Measurements from ENCODE around the gene FOLH1. TPM values are rescaled to one million over a fixed set of nuclear protein-coding genes. Genes with fewer than 3 reads are reported as not detected.
"Not testable (repeated sequence)": the region's sequence is repeated elsewhere in the genome, so short reads cannot be mapped to it uniquely, and the experiment has no call there.

The FOLH1 gene
- total and polyA plus RNA-seq, 2 of the 13 experiments (the other 11 are each of a cell fraction or from before 2014, with no cell fraction given): not detected

DNA sequence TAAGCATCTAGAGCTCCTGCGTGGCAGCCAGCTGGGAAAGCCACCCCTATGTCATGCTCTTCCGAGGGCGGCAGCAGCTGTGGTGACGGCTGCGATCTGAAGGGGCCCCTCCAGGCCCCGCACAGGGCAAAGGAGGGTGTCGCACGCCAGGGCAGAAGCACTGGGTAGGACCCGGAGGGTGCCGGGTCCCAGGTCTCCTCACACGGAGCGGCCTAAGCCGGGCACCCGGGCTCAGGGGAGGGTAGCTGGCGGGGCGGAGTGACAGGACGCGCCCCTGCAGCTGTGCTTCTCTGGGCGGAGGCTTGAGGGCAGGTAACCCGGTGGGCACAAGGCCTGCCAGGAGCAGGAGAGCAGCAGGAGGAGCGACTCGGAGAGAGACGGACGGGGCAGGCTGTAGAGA, 106.0 kb downstream of the FOLH1 start:
- WGBS (ENCODE audit: low lambda C conversion rate): 0% methylated on average over 2 of the region's 24 CpGs
- intact Hi-C loops (cut with micrococcal nuclease; ENCODE audit: unreplicated experiment); H2AFZ ChIP-seq (ENCODE audit: low read length); POLR2A ChIA-PET; H3K9me3 ChIP-seq (ENCODE audit: low read length); H3K36me3 ChIP-seq (replicated peaks in 1 of 2; ENCODE audit: control insufficient read depth in 1 of 2, insufficient read depth in 2 of 2, low read length in 2 of 2); H3K4me1 ChIP-seq (ENCODE audit: insufficient read depth, low read length); DNase-seq (ENCODE audit: low spot score); H3K4me3 ChIP-seq (replicated peaks in 1 of 3; ENCODE audit: insufficient read depth in 1 of 3, low read depth in 2 of 3, low read length in 3 of 3); H4K20me1 ChIP-seq (ENCODE audit: insufficient read depth, low read length); CTCF ChIA-PET (ENCODE audit: low intra/inter-chr PET ratio, low total read pairs); H3K27ac ChIP-seq (ENCODE audit: extremely low read length, insufficient read depth, low read length); H3K4me2 ChIP-seq (ENCODE audit: low read depth, low read length); in situ Hi-C loops (cut with HindIII; ENCODE audit: extremely low pct_ligation_motif_present, low pct_unique_long_range_greater_than_20kb); ATAC-seq; H3K9ac ChIP-seq (ENCODE audit: insufficient read depth, low read depth, low read length); H3K27me3 ChIP-seq (ENCODE audit: control insufficient read depth in 1 of 2, insufficient read depth in 2 of 2, low read length in 2 of 2); BruUV-seq (replicated peaks); H3K79me2 ChIP-seq (ENCODE audit: insufficient read depth, low read length); FAIRE-seq: not testable (repeated sequence)

Other genes with a start within 250 kb of the FOLH1 start
- not detected in 2 replicates for gene TRIM51G, start 224.7 kb downstream of the FOLH1 start, total RNA-seq (2016; rRNA removed; fragmentation: Illumina TruSeq; extraction: Trizol)
- gene TRIM51G, start 224.7 kb downstream of the FOLH1 start, polyA plus RNA-seq (2011; rRNA removed): not detected in 2 replicates
- not detected in 2 replicates for gene TRIM49B, start 179.8 kb downstream of the FOLH1 start, total RNA-seq (2016; rRNA removed; fragmentation: Illumina TruSeq; extraction: Trizol)
- not detected in 2 replicates for gene TRIM49B, start 179.8 kb downstream of the FOLH1 start, polyA plus RNA-seq (2011; rRNA removed)
- gene TRIM64C, start 149.5 kb downstream of the FOLH1 start, total RNA-seq (2016; rRNA removed; fragmentation: Illumina TruSeq; extraction: Trizol): not detected in 2 replicates
- gene TRIM64C, start 149.5 kb downstream of the FOLH1 start, polyA plus RNA-seq (2011; rRNA removed): not detected in 2 replicates